Memory B cell (primary cell): Measurements from ENCODE around the gene FOXS1.

Source experiments
- ATAC-seq: fragments of 150-1000 bp; cut with Tn5 transposase; 2 replicates; pipeline ENCODE4 v1.10.0; 2021; ENCODE audit warnings: low read depth, mild to moderate bottlenecking, moderate library complexity
- DNase-seq, 2 donors: peaks; one replicate each; pipeline ENCODE4 v3.0.0; 2022; ENCODE audit warnings: low spot score in 2 of 2
- H3K27ac Mint-ChIP-seq: one replicate; pipeline ENCODE4 v1.8.0; 2022; ENCODE audit warnings: mild to moderate bottlenecking, moderate library complexity, mixed read lengths
- H3K27me3 Mint-ChIP-seq: one replicate; pipeline ENCODE4 v1.8.0; 2022; ENCODE audit warnings: mixed read lengths
- H3K36me3 Mint-ChIP-seq: one replicate; pipeline ENCODE4 v1.8.0; 2022; ENCODE audit warnings: mild to moderate bottlenecking, mixed read lengths
- H3K4me1 Mint-ChIP-seq: one replicate; pipeline ENCODE4 v1.8.0; 2022; ENCODE audit warnings: mixed read lengths
- H3K4me3 Mint-ChIP-seq: one replicate; pipeline ENCODE4 v1.8.0; 2022; ENCODE audit warnings: mild to moderate bottlenecking, moderate library complexity, mixed read lengths
- H3K9me3 Mint-ChIP-seq: one replicate; pipeline ENCODE4 v1.8.0; 2022; ENCODE audit warnings: mixed read lengths

Gene FOXS1

GRCh38 chr20:31845300-31845863 is at the start of gene FOXS1:
Gene FOXS1, minus strand, starts transcription at chr20:31845604. Its CDS starts 62 bp downstream, at chr20:31845542.
- no peaks in the 10 kb centered on the region for H3K9me3 Mint-ChIP-seq
- peaks cover 3% of the 10 kb centered on the region for H3K4me1 Mint-ChIP-seq
- ATAC-seq (peak; percentile 23), DNase-seq (no peak)
- H3K27me3 Mint-ChIP-seq: peaks cover 6% of the 10 kb centered on the region
- no peak within 1 kb of the TSS for H3K4me3 Mint-ChIP-seq
- no peak within 1 kb of the TSS for H3K27ac Mint-ChIP-seq
- H3K36me3 Mint-ChIP-seq: no peaks in the 10 kb centered on the region

- H3K36me3 Mint-ChIP-seq: peaks cover 2% of the 10 kb centered on the region
- H3K27ac Mint-ChIP-seq: no peak overlapping the region
- peaks cover 3% of the 10 kb centered on the region for H3K9me3 Mint-ChIP-seq
- no peak for DNase-seq
- ATAC-seq: no peak
- peaks cover 12% of the 10 kb centered on the region for H3K4me1 Mint-ChIP-seq
- peaks cover 3% of the 10 kb centered on the region for H3K27me3 Mint-ChIP-seq
- no peak overlapping the region for H3K4me3 Mint-ChIP-seq
These were observed 45.2 kb upstream of the FOXS1 start for GRCh38 chr20:31890646-31891045.

- Mint-ChIP-seq H3K36me3 (no peaks in the 10 kb centered on the region), H3K27ac (no peak overlapping the region), H3K9me3 (no peaks in the 10 kb centered on the region), H3K4me3 (no peak overlapping the region), H3K4me1 (peaks cover 2% of the 10 kb centered on the region), H3K27me3 (peaks cover 2% of the 10 kb centered on the region)
- no peak for ATAC-seq
- DNase-seq: no peak
These were observed 38.4 kb upstream of the FOXS1 start for GRCh38 chr20:31883829-31884228.

- H3K9me3 Mint-ChIP-seq: no peaks in the 10 kb centered on the region
- peaks cover 2% of the 10 kb centered on the region for H3K4me1 Mint-ChIP-seq
- peaks cover 2% of the 10 kb centered on the region for H3K27me3 Mint-ChIP-seq
- no peak overlapping the region for H3K4me3 Mint-ChIP-seq
- DNase-seq (no peak), ATAC-seq (no peak)
- no peak overlapping the region for H3K27ac Mint-ChIP-seq
- no peaks in the 10 kb centered on the region for H3K36me3 Mint-ChIP-seq
These were observed 36.5 kb upstream of the FOXS1 start for GRCh38 chr20:31881945-31882344.

GRCh38 chr20:31879143-31879987 is 34.0 kb upstream of the FOXS1 start:
- no peaks in the 10 kb centered on the region for H3K36me3 Mint-ChIP-seq
- peak overlapping the region; percentile 90 for H3K4me3 Mint-ChIP-seq
- H3K27me3 Mint-ChIP-seq: no peaks in the 10 kb centered on the region
- peak; percentile 90 for ATAC-seq
- H3K4me1 Mint-ChIP-seq: peaks cover 6% of the 10 kb centered on the region
- no peaks in the 10 kb centered on the region for H3K9me3 Mint-ChIP-seq
- peak; percentile 75 to 77 for DNase-seq
- peak overlapping the region; percentile 85 for H3K27ac Mint-ChIP-seq

GRCh38 chr20:31877684-31878083 is 32.3 kb upstream of the FOXS1 start:
- ATAC-seq (no peak), DNase-seq (no peak)
- Mint-ChIP-seq H3K9me3 (no peaks in the 10 kb centered on the region), H3K36me3 (no peaks in the 10 kb centered on the region), H3K4me3 (no peak overlapping the region), H3K27me3 (peaks cover under 1% of the 10 kb centered on the region), H3K27ac (no peak overlapping the region), H3K4me1 (peaks cover 6% of the 10 kb centered on the region)

- ATAC-seq: no peak
- peaks cover 14% of the 10 kb centered on the region for H3K4me1 Mint-ChIP-seq
- no peak overlapping the region for H3K4me3 Mint-ChIP-seq
- no peaks in the 10 kb centered on the region for H3K9me3 Mint-ChIP-seq
- peaks cover 6% of the 10 kb centered on the region for H3K27me3 Mint-ChIP-seq
- H3K36me3 Mint-ChIP-seq: no peaks in the 10 kb centered on the region
- H3K27ac Mint-ChIP-seq: no peak overlapping the region
- no peak for DNase-seq
These were observed 30.3 kb upstream of the FOXS1 start for GRCh38 chr20:31875671-31876070.

GRCh38 chr20:31872406-31872805 is 27.0 kb upstream of the FOXS1 start:
- peaks cover 4% of the 10 kb centered on the region for H3K36me3 Mint-ChIP-seq
- H3K4me3 Mint-ChIP-seq: no peak overlapping the region
- no peak overlapping the region for H3K27ac Mint-ChIP-seq
- H3K9me3 Mint-ChIP-seq: no peaks in the 10 kb centered on the region
- peaks cover 31% of the 10 kb centered on the region for H3K4me1 Mint-ChIP-seq
- H3K27me3 Mint-ChIP-seq: peaks cover 21% of the 10 kb centered on the region
- DNase-seq: no peak
- no peak for ATAC-seq

- H3K36me3 Mint-ChIP-seq: peaks cover 4% of the 10 kb centered on the region
- ATAC-seq (no peak), DNase-seq (no peak)
- peaks cover 26% of the 10 kb centered on the region for H3K27me3 Mint-ChIP-seq
- peaks cover 34% of the 10 kb centered on the region for H3K4me1 Mint-ChIP-seq
- H3K9me3 Mint-ChIP-seq: no peaks in the 10 kb centered on the region
- no peak overlapping the region for H3K4me3 Mint-ChIP-seq
- no peak overlapping the region for H3K27ac Mint-ChIP-seq
These were observed 26.2 kb upstream of the FOXS1 start for GRCh38 chr20:31871618-31871954.

- no peak for DNase-seq
- Mint-ChIP-seq H3K36me3 (peaks cover 4% of the 10 kb centered on the region), H3K27ac (peak overlapping the region; percentile 61), H3K9me3 (no peaks in the 10 kb centered on the region), H3K4me3 (peak overlapping the region; percentile 95), H3K4me1 (peaks cover 34% of the 10 kb centered on the region), H3K27me3 (peaks cover 26% of the 10 kb centered on the region)
- ATAC-seq: peak; percentile 8
These were observed 25.6 kb upstream of the FOXS1 start for GRCh38 chr20:31870726-31871617.

GRCh38 chr20:31869942-31870725 is 24.7 kb upstream of the FOXS1 start, which contains the start of the genes DUSP15 and TTLL9:
Gene DUSP15, minus strand, starts transcription at chr20:31870527. Its CDS starts 190 bp downstream, at chr20:31870337.
Gene TTLL9, plus strand, starts transcription at chr20:31870634. Its CDS starts 493 bp downstream, at chr20:31871127.
- Mint-ChIP-seq H3K9me3 (no peaks in the 10 kb centered on the region), H3K4me1 (peaks cover 32% of the 10 kb centered on the region), H3K27me3 (peaks cover 26% of the 10 kb centered on the region), H3K27ac (peak within 1 kb of the TSS; percentile 75), H3K36me3 (peaks cover 4% of the 10 kb centered on the region), H3K4me3 (peak within 1 kb of the TSS; percentile 95)
- peak; percentile 49 for ATAC-seq
- DNase-seq: peak in 1 of 2 donors; percentile 43

GRCh38 chr20:31869673-31869941 is 24.2 kb upstream of the FOXS1 start:
- DNase-seq (no peak), ATAC-seq (peak; percentile 7)
- peaks cover 4% of the 10 kb centered on the region for H3K36me3 Mint-ChIP-seq
- peak overlapping the region; percentile 75 for H3K27ac Mint-ChIP-seq
- H3K27me3 Mint-ChIP-seq: peaks cover 26% of the 10 kb centered on the region
- H3K4me3 Mint-ChIP-seq: peak overlapping the region; percentile 92
- H3K4me1 Mint-ChIP-seq: peaks cover 31% of the 10 kb centered on the region
- H3K9me3 Mint-ChIP-seq: no peaks in the 10 kb centered on the region

- peaks cover 30% of the 10 kb centered on the region for H3K4me1 Mint-ChIP-seq
- H3K27ac Mint-ChIP-seq: peak overlapping the region; percentile 75
- DNase-seq (no peak), ATAC-seq (peak; percentile 51)
- H3K4me3 Mint-ChIP-seq: peak overlapping the region; percentile 92
- peaks cover 4% of the 10 kb centered on the region for H3K36me3 Mint-ChIP-seq
- peaks cover 26% of the 10 kb centered on the region for H3K27me3 Mint-ChIP-seq
- H3K9me3 Mint-ChIP-seq: no peaks in the 10 kb centered on the region
These were observed 23.7 kb upstream of the FOXS1 start for GRCh38 chr20:31868853-31869672.
